BLaER1 treated with 17β-estradiol and CSF1 and Interleukin-3, amounts not matched to agents 10 nM and 100 nM (cell line): ENCODE results near the gene AKR1B15.

Source experiments
- H3K27ac ChIP-seq, 11 experiments: shearing (Covaris generic); formaldehyde crosslinking; 2 replicates each; pipeline ENCODE4 v1.8.1; 2022
- H3K27me3 ChIP-seq, 11 experiments: shearing (Covaris generic); formaldehyde crosslinking; 2 replicates each; pipeline ENCODE4 v1.8.1; 2022
- H3K36me3 ChIP-seq, 11 experiments: shearing (Covaris generic); formaldehyde crosslinking; 2 replicates each; pipeline ENCODE4 v1.8.1; 2022
- H3K4me1 ChIP-seq, 10 experiments: shearing (Covaris generic); formaldehyde crosslinking; 2 replicates each; pipeline ENCODE4 v1.8.1; 2022
- H3K4me2 ChIP-seq, 11 experiments: shearing (Covaris generic); formaldehyde crosslinking; 2 replicates each; pipeline ENCODE4 v1.8.1; 2022
- H3K4me3 ChIP-seq, 10 experiments: shearing (Covaris generic); formaldehyde crosslinking; 2 replicates each; pipeline ENCODE4 v1.8.1; 2022
- H3K9ac ChIP-seq, 11 experiments: shearing (Covaris generic); formaldehyde crosslinking; 2 replicates each; pipeline ENCODE4 v1.8.1; 2022
- H3K9me3 ChIP-seq, 11 experiments: shearing (Covaris generic); formaldehyde crosslinking; replicated peaks in 1 of 11; 2 replicates each; pipeline ENCODE4 v1.8.1; 2022
- H4K20me1 ChIP-seq, 11 experiments: shearing (Covaris generic); formaldehyde crosslinking; 2 replicates each; pipeline ENCODE4 v1.8.1; 2022
- Cebpa-rat ChIP-seq, 11 experiments: shearing (Covaris generic); IDR thresholded peaks; 2 replicates each; pipeline ENCODE4 v1.8.1; 2022

Gene AKR1B15

DNA sequence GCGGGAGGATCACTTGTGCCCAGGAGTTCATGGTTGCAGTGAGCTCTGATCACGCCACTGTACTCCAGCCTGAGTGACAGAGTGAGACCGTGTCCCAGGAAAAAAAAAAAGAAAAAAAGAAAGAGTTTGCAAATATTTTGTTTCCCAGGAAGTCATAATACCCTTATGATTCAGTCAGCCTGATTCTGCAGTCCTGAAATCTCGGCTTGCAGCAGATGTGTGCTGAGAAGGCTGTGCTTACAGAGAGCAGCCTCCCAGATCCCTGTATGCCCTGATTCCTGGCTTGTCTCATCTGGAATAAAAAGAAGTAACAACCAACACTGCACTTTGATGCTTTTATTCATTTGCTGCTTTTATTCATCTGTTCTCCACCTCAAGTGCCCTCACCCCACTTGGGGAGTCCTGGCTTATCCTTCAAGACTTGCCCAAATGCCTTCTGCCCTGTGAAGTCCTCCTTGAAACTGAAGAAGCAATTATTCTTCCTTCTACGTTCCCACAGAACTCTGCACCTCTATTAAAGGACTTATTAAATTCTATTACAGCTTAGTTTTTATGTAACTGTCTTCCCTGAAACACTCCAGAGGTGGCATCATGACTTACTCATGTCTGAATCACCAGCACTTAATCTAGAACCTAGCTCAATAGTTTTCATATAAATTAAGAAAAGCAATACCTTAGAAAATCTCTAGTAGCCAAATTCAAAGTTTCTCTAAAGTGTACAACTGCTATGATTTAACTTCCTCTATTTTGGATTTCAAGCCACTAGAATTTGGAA is 70.0 kb downstream of the AKR1B15 start:
- TF ChIP-seq Cebpa-rat (IDR thresholded peaks at IDR 0.05): no peak
- no peaks in the 10 kb centered on the region for H3K27me3 ChIP-seq
- no peak overlapping the region for H3K4me3 ChIP-seq
- peaks cover 0 to 7% (median 0%) of the 10 kb centered on the region in 11 experiments; a peak in 1 of 22 replicates for H3K9me3 ChIP-seq
- H3K27ac ChIP-seq: no peak overlapping the region; a peak in 1 of 22 replicates
- H3K9ac ChIP-seq: no peak overlapping the region
- H3K36me3 ChIP-seq: no peaks in the 10 kb centered on the region
- H3K4me1 ChIP-seq: peaks cover 0 to 48% (median 17%) of the 10 kb centered on the region in 10 experiments; a peak in 14 of 20 replicates
- H4K20me1 ChIP-seq: no peaks in the 10 kb centered on the region
- peak overlapping the region in 3 of 11 experiments; percentile 43 to 77 (median 72); a peak in 7 of 22 replicates for H3K4me2 ChIP-seq

DNA sequence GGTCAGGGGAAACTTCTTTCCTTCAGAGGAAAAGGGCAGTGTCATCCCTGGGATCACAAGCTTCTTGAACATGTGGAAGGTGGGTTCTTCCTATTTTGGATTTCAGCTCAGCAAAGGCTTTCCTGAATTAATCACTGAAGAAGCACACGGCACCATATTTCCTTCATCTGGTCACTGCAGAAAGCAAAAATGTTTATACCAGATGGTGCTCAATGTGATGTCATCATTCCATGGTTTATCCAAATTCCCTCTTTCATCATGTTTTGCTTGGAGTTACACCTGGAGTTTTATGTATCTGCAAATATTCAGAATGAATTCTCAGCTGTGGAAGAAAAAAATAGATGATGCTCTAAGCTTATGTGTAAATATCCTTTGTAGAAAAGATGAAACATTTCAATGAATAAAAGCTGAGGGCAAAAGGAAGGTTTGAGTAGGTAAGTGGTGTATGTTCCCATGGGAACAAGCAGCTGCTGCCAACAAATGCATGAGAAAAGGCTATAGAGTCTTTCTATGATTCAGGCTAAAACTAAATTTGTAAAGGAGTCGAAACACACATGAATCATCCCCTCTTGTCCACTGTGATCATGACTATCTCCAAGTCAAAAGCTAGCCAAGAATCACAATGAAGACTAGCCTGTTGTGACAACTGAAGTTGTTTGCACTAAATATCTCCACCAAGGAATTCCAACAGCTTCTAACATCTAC is 70.9 kb downstream of the AKR1B15 start:
- no peak overlapping the region for H3K9ac ChIP-seq
- no peak for TF ChIP-seq Cebpa-rat (IDR thresholded peaks at IDR 0.05)
- no peak overlapping the region for H3K4me3 ChIP-seq
- H3K4me2 ChIP-seq: peak overlapping the region in 3 of 11 experiments; percentile 43 to 77 (median 72); a peak in 5 of 22 replicates
- H3K27me3 ChIP-seq: no peaks in the 10 kb centered on the region
- peaks cover 0 to 7% (median 0%) of the 10 kb centered on the region in 11 experiments; a peak in 1 of 22 replicates for H3K9me3 ChIP-seq
- no peaks in the 10 kb centered on the region for H4K20me1 ChIP-seq
- H3K27ac ChIP-seq: no peak overlapping the region; a peak in 1 of 22 replicates
- H3K4me1 ChIP-seq: peaks cover 0 to 40% (median 9%) of the 10 kb centered on the region in 10 experiments; a peak in 11 of 20 replicates
- no peaks in the 10 kb centered on the region for H3K36me3 ChIP-seq

DNA sequence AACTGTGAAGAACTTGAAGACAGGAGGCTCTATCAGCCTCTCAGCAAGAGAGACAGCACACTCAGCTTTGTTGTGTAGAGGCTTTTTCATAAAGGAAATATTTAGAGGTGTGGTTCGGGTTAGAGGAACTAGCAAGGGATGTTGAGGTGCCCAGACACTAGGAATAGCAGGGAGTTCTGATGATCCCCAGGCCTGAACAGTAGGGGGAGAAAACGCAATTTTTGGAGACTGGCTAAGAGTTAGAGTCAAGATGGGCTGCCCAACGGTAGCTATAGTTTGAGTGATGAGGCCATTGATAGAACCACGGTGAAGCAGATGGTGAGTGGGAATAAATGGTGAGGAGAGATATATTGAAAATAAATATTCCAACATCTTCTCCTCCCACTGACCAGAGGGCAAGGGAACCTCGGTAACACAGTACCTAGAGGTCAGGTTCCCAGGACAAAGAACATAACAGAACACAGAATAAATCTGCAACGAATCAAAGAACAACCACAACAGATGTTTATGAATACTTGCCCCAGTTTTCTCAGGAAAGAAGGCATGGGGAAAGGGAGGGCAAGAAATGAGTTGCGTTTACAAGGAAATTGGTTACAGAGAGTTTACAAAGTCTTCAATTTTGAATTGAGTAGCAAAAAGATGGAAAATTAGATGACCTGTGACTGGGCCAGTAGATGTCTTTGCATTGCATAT is 73.5 kb downstream of the AKR1B15 start:
- Histone ChIP-seq H3K4me3 (no peak overlapping the region), H3K4me1 (peaks cover 0 to 20% (median 0%) of the 10 kb centered on the region in 10 experiments; a peak in 9 of 20 replicates), H3K36me3 (no peaks in the 10 kb centered on the region), H3K27me3 (no peaks in the 10 kb centered on the region), H3K9ac (no peak overlapping the region), H4K20me1 (no peaks in the 10 kb centered on the region), H3K4me2 (no peak overlapping the region), H3K27ac (no peak overlapping the region), H3K9me3 (no peaks in the 10 kb centered on the region)
- TF ChIP-seq Cebpa-rat (IDR thresholded peaks at IDR 0.05): no peak

DNA sequence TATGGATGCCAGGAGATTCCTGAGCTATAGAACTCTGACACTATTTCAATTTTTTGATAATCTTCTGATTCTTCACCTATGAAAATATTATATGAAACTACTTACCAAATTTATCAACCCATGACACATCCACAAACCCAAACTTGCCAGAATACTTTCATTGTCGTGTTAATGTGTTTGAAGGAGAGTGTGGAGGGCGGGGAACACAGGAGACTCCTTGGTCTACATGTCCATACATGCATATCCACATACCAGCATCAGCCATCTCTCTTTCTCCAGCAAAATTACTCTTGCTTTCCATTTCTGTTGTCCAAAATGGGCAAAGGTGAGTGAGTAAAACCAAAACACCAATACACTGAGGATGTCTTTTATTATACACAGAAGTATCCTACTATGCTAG is 74.3 kb downstream of the AKR1B15 start:
- peaks cover 0 to 20% (median 0%) of the 10 kb centered on the region in 10 experiments; a peak in 9 of 20 replicates for H3K4me1 ChIP-seq
- H3K4me2 ChIP-seq: no peak overlapping the region
- no peak overlapping the region for H3K9ac ChIP-seq
- no peak overlapping the region for H3K27ac ChIP-seq
- H3K9me3 ChIP-seq: no peaks in the 10 kb centered on the region
- no peaks in the 10 kb centered on the region for H3K27me3 ChIP-seq
- H3K36me3 ChIP-seq: no peaks in the 10 kb centered on the region
- H3K4me3 ChIP-seq: no peak overlapping the region
- no peak for TF ChIP-seq Cebpa-rat (IDR thresholded peaks at IDR 0.05)
- no peaks in the 10 kb centered on the region for H4K20me1 ChIP-seq

DNA sequence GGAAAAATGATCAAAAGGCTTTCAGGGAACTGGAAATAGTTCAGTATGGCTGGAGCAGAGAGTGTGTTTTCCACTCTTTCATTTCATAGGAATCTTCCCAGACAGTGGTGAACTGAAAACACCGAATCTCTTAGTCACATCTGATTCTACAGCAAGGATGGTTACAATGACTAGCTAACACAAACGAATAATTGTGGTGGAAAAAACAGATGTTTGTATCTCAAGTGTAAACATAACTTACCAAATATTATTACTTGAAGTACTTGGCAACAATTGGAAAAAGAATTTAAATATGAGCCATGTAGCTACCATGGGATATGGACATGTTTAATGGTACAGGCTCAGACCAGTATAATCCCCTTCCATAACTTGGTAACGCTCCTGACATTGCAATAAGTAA is 76.6 kb downstream of the AKR1B15 start:
- TF ChIP-seq Cebpa-rat (IDR thresholded peaks at IDR 0.05): no peak
- Histone ChIP-seq H4K20me1 (no peaks in the 10 kb centered on the region), H3K9me3 (no peaks in the 10 kb centered on the region), H3K4me1 (no peaks in the 10 kb centered on the region), H3K4me2 (no peak overlapping the region), H3K4me3 (no peak overlapping the region), H3K36me3 (no peaks in the 10 kb centered on the region), H3K9ac (no peak overlapping the region), H3K27me3 (no peaks in the 10 kb centered on the region), H3K27ac (no peak overlapping the region)

DNA sequence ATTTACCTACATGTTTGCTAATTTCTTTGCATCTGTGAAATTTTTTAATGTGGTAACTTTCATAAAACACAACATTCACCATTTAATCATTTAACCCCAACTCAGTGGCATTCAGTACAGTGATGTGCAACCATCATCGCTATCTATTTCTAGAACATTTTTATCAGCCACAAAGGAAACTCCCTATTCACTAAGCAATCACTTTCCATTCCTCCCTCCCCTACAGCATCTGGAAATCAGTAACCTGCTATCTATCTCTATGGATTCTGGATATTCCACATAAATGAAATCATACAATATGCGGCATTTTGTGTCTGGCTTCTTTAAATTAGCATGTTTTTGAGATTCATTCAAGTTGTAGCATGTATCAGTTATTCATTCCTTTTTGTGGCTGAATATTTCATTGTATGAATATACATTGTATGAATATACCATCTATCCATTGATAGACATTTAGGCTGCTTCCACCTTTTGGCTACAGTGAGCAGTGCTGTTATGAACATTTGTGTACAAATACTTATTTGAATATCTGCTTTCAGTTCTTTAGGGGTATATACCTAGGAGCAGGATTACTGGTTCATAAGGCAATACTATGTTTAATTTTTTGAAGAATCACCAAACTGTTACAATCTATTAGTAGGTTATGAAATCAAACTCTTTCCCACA is 78.3 kb downstream of the AKR1B15 start:
- no peak overlapping the region for H3K27ac ChIP-seq
- no peak for TF ChIP-seq Cebpa-rat (IDR thresholded peaks at IDR 0.05)
- H3K36me3 ChIP-seq: no peaks in the 10 kb centered on the region
- H3K9ac ChIP-seq: no peak overlapping the region
- no peaks in the 10 kb centered on the region for H3K27me3 ChIP-seq
- H3K9me3 ChIP-seq: no peaks in the 10 kb centered on the region
- no peak overlapping the region for H3K4me2 ChIP-seq
- H3K4me3 ChIP-seq: no peak overlapping the region
- H4K20me1 ChIP-seq: no peaks in the 10 kb centered on the region
- no peaks in the 10 kb centered on the region for H3K4me1 ChIP-seq

DNA sequence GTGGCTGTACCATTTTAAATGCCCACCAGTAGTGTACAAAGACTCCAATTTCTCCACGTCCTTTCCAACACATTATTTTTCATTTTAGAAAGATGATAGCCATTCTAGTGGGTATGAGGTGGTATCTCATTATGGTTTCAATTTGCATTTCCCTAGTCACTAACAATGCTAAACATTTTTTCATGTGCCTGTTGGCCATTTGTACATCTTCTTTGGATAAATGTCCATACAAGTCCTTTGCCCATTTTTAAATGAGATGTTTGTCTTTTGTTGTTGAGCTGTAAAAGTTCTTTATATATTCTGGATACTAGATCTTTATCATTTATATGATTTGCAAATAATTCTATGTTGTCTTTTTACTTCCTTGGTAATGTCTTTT is 78.9 kb downstream of the AKR1B15 start:
- no peak for TF ChIP-seq Cebpa-rat (IDR thresholded peaks at IDR 0.05)
- no peak overlapping the region for H3K4me2 ChIP-seq
- H3K9me3 ChIP-seq: no peaks in the 10 kb centered on the region
- no peak overlapping the region for H3K4me3 ChIP-seq
- H4K20me1 ChIP-seq: no peaks in the 10 kb centered on the region
- no peak overlapping the region for H3K27ac ChIP-seq
- no peak overlapping the region for H3K9ac ChIP-seq
- no peaks in the 10 kb centered on the region for H3K4me1 ChIP-seq
- H3K27me3 ChIP-seq: no peaks in the 10 kb centered on the region
- no peaks in the 10 kb centered on the region for H3K36me3 ChIP-seq

DNA sequence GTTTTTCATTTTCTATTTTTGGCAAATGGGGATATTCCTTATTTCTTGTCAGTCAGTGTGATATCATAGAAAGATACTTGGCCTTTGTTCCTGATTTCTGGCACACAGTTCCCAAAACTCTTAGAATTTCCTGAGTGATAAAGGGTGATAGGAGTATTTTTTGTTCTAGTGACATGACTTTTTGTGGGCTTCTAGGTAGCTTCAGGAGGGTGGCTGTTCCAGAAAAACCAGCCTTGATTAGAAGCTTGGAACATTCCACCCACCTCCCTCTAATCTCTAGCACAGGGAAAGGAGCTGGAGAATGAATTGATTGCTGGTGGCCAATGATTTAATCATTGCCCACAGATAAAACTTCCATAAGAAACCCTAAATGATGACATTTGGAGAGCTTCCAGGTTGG is 80.5 kb downstream of the AKR1B15 start:
- H3K4me3 ChIP-seq: no peak overlapping the region
- H3K27ac ChIP-seq: no peak overlapping the region
- peaks cover 0 to 12% (median 7%) of the 10 kb centered on the region in 10 experiments; a peak in 14 of 20 replicates for H3K4me1 ChIP-seq
- H3K4me2 ChIP-seq: no peak overlapping the region
- no peak for TF ChIP-seq Cebpa-rat (IDR thresholded peaks at IDR 0.05)
- no peaks in the 10 kb centered on the region for H3K27me3 ChIP-seq
- no peaks in the 10 kb centered on the region for H3K9me3 ChIP-seq
- no peaks in the 10 kb centered on the region for H4K20me1 ChIP-seq
- no peak overlapping the region for H3K9ac ChIP-seq
- no peaks in the 10 kb centered on the region for H3K36me3 ChIP-seq
